NCI-H2196 (cell line): ENCODE measurements around the gene MARCKS.
A peak's percentile ranks its signal among the peaks of the same experiment; 100 is the strongest.

ENCODE experiments used
- DNase-seq: peaks from one replicate; lab custom pipeline; 2025; ENCODE audit not compliant: unreplicated experiment; lab: John Stamatoyannopoulos, UW

Gene MARCKS

DNA sequence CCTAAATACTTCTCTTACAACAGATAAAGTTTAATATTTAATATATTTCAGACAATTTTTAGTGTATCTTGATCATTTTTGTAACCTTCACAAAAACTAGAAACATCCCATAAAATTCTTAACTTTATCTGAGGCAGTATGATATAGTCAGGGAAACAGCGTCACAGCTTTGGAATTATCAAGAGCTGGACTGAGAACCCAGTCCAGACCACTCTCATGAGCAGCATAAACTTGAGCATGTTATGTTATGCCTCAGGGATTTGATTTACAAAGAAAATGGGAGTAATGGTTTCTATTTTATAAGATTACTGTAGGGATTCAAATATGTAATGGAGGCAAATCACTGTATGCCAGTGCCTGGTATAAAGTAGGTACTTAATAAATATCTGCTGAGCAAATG, 8.3 kb upstream of the MARCKS start:
- DNase-seq: no peak

DNA sequence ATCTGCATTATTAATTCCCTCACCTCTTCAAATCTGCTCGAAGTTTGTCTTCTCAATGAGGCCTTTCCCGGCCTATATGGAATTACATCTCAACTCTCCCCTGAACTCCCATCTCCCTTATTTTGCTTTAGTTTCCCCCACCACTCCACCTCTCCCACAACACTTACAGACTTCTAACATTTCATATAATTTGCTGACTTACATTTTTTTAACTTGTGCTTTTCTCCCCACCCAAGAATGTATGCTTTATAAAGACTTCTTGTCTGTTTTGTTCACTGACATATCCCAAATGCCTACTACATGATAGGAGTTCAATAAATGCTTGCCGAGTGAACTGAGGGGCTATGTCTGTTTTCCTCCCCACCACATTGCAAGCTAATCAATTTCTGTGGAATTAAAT, 3.9 kb upstream of the MARCKS start:
- DNase-seq: no peak

DNA sequence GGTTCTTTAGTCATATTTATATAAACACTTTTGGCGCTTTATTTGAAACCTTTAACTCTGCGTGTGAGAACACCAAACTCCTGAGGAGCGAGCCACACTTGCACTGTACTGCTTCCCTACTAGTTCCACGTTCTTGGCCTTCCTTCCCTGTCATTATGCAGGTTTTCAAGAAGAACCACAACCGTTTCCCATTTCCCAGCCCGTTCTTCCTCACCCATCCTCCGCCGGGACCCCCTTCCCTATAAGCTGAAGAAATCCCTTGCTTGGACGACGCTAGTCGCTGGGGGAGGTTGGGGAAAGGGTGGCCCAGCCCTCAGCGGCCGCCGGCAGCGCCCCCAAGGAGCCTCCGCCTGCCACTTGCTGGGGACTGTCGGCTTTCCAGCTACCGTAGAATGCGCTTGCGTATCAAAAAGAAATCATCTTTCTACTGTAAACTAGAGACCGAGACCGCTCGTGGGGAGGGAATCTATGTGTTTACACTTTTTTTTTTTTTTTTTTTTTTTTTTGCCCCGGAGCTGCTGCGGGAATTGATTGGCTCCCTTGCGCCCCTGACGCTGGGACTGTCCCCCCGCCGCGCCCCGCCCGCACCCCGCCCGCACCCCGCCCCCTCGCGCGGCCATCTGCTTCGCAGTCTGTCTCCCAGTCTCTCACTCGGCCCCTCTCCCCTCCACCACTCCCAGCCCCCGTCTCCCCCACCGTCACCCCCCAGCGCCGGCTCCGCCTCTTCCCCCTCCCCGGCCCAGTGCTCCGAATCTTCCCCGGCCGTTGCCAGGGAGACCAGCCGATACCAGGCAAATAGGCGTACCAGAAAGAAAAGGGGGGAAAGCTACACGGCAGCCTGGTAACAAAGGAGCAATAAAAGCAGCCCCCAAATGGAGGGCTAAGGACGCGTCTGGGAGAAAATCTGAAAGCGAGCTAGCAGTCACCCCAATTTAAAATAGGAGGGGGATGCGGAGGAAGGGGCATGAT, 2.3 kb upstream of the MARCKS start:
- peak; percentile 87 for DNase-seq

DNA sequence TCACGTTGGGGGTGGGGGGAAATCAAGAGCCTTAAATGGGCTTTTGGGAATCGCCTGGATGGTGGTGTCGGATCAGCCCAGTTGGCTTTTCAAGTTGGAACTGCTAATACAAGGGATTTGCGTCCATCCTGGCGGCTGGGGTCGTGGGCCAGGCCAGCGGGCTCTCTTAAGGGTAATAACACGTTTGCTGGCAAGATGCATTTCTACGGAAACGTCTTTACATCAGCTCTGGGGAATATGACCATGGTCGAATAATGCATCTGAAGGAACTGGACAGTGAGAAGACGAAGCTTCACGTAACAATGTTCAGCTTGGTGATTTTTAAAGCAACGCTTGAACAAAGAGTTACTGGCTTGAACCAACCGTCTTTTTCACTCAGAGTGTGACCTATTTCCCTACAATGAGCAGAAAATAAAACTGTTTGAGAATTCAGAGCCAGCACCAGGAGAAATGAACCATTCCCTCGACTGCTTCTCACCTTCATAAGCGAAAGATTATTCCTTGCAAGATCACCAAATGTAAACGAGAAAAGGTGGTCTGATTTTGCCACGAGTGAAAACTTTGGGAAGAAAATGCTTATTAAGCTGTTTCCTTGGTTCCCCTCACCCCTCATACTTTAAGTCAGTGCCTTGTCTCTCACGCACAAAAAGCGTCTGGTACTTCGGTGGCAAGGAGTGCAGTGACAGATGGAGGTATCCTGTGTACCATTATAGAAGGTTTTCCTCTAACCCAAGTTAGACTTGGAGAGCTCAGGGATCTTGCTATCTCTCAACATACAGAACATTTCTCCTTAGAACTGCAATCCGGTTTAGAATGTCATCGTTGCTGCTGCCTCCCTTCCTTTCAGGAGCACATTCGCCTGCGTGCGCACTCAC, 1.4 kb upstream of the MARCKS start:
- peak; percentile 45 for DNase-seq

DNA sequence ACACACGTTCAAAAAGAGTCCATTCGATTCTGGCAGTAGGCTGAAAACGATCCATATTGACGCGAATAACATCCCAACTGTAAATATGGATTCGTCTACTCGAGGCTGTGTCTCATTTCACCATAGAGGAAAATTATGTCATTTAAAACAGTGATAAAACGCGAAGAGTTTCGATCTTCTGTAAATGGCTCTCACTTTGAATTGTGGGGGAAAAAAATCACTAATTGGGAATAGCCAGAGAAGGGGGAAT, 845 bp upstream of the MARCKS start:
- DNase-seq: no peak

DNA sequence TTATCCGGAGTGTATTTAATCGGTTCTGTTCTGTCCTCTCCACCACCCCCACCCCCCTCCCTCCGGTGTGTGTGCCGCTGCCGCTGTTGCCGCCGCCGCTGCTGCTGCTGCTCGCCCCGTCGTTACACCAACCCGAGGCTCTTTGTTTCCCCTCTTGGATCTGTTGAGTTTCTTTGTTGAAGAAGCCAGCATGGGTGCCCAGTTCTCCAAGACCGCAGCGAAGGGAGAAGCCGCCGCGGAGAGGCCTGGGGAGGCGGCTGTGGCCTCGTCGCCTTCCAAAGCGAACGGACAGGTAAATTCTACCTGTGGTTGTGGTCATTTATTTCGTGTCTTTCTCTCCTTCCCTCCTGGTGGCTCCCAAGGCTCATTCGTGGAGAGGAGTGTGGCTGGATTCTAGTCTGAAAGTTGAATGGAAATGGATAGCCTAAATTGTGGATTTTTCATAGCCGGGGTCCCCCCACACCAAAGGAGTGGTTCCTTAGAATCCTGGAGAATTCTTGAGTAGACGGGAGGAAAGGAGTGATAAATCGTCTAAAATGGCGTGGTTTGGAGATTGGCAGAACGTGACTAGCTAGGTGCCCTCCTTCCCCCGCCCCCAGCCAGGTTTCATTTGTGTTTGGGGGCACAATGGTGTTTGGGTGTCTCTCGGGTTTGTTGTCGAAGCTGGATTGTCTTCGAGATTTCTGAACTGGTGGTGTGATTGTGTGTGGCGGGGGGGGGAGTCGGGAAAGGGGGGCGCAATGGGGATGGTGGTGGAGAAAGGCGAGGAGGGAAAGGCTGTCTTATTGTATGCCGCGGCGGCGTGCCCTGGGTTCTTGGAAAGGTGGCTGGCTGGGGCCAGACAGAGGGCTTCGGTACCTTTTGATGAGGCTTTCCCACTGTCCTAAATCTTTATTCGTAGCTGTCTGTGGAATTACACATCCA, 673 bp downstream of the MARCKS start:
- DNase-seq: peak; percentile 36

DNA sequence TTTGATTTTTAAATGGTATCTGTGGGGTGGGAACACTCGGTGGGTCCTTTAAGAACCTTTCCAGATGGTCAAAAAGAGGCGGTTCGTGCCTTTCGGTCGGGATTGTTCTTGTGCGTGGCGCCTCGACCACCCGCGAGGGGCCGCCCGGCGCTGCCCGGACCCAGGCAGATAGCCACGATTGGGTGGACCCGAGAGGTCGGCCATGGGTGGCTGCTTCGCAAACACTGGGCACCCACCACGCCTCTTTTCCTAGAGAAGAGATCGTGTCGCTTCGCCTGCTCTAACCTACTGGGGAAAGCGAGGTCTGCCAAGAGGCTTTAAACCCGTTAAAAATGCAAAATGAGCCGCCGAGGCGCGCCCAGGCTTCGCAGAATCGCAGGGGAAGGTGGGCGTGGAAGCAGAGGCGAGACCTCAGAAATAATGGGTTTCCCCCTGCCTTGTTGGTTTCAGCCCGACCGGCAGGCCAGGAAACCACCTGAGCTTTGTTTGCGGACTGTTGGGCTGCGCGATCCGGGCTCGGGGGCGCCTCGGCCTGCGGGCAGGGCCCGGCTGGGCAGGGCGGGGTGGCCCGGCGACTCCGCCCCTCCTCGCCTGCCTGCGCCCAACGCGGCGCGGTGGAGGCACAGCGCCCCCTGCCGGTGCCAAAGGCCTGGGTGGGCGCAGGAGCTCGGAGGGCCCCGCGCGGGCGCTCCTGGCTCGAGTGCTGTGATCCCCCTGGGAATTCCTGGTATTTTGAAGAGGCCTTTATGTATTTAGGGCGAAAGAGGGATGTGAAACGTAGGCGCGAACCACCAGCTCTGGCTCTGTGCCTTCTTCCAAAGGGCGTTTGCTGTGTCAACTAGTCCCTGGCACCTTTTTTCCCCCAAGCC, 1.6 kb downstream of the MARCKS start:
- peak; percentile 95 for DNase-seq

DNA sequence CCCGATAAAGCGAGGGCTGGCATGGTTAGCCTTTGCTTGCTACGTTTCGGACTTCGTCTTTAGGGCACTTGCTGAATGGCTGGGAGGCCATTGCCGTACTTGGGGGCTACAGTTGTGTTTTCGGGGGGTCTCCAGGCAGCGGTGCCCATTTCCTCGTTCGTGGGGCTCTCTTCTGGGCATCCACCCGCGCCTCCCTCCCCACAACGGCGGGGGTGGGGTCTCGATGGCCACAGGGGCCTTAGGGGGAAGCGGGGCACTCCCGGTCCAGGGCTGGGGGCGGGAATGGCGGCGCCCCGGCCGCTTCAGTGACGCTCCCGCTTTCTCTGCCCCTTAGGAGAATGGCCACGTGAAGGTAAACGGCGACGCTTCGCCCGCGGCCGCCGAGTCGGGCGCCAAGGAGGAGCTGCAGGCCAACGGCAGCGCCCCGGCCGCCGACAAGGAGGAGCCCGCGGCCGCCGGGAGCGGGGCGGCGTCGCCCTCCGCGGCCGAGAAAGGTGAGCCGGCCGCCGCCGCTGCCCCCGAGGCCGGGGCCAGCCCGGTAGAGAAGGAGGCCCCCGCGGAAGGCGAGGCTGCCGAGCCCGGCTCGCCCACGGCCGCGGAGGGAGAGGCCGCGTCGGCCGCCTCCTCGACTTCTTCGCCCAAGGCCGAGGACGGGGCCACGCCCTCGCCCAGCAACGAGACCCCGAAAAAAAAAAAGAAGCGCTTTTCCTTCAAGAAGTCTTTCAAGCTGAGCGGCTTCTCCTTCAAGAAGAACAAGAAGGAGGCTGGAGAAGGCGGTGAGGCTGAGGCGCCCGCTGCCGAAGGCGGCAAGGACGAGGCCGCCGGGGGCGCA, 2.4 kb downstream of the MARCKS start:
- DNase-seq: peak; percentile 30

DNA sequence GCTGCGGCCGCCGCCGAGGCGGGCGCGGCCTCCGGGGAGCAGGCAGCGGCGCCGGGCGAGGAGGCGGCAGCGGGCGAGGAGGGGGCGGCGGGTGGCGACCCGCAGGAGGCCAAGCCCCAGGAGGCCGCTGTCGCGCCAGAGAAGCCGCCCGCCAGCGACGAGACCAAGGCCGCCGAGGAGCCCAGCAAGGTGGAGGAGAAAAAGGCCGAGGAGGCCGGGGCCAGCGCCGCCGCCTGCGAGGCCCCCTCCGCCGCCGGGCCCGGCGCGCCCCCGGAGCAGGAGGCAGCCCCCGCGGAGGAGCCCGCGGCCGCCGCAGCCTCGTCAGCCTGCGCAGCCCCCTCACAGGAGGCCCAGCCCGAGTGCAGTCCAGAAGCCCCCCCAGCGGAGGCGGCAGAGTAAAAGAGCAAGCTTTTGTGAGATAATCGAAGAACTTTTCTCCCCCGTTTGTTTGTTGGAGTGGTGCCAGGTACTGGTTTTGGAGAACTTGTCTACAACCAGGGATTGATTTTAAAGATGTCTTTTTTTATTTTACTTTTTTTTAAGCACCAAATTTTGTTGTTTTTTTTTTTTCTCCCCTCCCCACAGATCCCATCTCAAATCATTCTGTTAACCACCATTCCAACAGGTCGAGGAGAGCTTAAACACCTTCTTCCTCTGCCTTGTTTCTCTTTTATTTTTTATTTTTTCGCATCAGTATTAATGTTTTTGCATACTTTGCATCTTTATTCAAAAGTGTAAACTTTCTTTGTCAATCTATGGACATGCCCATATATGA, 3.2 kb downstream of the MARCKS start:
- peak; percentile 14 for DNase-seq

DNA sequence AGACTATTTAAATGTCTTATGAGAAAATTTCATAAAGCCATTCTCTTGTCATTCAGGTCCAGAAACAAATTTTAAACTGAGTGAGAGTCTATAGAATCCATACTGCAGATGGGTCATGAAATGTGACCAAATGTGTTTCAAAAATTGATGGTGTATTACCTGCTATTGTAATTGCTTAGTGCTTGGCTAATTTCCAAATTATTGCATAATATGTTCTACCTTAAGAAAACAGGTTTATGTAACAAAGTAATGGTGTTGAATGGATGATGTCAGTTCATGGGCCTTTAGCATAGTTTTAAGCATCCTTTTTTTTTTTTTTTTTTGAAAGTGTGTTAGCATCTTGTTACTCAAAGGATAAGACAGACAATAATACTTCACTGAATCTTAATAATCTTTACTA, 5.0 kb downstream of the MARCKS start:
- DNase-seq: peak; percentile 11

DNA sequence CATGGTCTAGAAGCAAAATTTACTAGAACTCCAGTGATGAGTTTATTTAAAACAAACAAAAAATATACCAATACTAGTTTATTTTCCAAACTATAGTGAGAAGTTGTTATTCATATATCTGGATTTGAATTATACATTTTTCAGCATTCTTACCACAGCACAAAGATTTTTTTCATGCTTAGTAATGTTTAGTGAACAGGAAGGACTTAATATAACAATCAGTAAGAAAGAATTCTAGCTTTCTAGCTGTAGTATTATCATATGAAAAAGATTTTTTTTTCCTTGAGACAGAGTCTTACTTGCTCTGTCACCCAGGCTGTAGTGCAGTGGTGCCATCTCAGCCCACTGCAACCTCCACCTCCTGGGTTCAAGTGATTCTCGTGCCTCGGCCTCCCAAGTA, 13.8 kb downstream of the MARCKS start:
- DNase-seq: no peak

DNA sequence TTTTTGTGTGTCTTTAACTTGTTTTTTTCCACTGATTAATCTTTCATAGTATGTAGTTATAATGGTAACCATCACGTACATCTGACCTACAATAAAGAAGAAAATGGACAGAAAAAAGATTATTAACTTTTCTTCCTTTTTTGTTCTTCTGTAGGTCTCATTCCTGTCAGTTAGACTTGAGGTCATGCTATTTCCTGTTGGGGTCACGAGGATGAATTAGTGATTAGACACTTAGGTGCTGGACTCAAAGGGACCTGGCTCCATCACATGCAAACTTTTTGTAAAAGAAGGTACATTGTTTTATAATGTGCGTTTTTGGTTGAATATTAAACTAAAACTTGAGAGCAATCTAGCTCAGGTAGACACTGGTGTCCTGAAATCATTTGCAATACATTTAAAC, 14.8 kb downstream of the MARCKS start:
- DNase-seq: no peak

DNA sequence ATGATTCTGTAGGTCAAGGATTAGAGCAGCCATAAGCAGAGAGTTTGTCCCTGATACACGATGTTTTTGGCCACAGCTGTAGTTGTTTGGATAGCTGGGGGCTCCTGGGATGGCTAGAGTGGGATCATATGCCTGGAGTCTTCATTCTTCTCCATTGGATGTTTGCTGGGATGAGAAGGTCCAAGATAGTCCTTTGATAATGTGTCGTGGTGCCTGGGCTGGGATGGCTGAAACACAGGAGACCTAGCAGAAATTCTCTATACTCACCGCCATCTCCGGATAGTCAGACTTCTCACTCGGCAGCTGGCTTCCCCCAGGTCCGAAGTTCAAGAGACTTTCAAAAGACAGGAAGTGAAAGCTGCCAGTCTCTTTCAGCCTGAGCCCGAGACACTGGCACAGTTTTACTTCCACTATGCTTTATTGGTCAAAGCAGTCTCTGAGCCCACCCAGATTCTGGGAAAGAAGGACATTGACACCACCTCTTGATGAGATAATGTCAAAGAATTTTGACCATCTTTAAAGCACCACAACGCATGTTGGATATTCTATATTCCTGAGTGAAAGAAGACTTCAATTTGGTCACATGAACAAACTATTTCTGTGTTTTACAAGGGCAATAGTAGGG, 16.0 kb downstream of the MARCKS start:
- no peak for DNase-seq

DNA sequence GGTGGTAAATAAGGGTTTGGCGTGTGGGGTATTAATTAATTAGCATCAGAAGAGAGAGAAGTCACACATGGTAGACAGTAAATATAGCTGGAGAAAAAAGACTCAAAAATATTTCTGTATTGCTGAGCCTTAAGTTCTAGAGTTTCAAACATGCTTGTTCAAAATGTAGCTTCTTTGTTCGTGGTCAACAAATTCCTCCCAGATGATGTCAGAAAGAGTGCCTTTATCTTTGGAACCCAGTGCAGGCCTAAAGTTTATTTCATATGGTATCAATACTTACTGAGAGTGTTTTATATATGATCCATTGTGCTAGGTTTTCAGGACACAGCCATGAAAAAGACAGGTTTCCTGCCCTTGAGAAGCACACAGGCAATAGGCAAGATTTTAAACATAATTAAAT, 18.3 kb downstream of the MARCKS start:
- peak; percentile 8 for DNase-seq

DNA sequence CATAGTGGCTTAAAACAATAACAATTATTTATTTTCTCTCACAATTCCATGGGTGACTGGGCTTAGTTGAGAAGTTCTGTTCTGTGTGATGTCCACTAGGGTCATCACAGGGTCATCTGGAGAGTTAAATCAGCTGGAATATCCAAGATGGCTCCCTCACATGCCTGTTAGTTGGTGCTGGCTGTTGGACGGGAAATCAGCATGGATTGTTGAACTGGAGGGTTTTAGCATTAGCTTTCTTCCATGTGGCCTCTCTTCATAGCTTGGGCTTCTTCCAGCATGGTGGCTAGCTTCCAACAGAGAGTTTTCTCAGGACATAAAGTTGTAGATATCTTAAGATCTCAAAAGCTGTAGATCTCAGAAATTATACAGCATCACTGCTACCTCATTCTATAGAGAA, 19.6 kb downstream of the MARCKS start:
- no peak for DNase-seq

DNA sequence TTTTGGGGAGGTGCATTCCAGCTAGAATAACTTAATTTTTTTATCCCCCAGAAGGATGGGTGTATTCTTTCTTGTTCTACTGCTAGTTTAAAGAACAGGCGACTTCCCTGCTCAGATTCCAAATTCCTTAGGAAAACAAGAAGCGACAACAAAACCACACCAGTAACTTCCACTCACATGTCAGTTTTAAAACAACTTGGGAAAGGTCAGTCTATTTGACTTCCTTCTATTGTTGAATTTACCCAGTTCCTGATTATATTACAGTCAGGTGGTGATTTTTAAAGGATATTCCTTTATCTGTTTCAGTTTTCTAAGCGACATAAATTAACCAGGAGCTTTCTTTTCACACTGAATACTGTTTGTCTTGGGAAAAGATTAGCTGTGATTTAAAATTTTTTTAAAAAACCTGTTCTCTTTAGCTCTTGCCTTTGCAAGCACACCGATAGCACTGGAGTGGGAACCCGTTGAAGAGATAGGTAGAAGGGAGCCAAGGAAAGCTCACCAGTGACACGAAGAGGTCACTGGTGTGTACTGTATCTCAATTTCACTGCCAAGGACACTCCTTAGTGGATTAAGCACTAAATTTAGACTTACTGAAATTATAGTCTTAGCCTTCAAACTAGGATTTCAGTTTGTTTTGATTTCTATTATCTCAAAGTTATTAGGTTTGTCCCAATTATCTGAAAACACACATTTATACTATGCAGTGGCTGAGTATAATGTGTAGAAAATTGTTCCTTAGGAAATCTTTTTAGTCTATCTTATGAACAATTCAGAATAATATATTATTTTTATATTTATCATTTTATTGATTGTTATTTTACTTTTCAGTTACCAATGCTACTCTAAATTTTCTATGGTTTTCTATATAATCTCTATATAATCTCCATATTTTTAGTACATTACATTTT, 22.3 kb downstream of the MARCKS start:
- peak; percentile 75 for DNase-seq

DNA sequence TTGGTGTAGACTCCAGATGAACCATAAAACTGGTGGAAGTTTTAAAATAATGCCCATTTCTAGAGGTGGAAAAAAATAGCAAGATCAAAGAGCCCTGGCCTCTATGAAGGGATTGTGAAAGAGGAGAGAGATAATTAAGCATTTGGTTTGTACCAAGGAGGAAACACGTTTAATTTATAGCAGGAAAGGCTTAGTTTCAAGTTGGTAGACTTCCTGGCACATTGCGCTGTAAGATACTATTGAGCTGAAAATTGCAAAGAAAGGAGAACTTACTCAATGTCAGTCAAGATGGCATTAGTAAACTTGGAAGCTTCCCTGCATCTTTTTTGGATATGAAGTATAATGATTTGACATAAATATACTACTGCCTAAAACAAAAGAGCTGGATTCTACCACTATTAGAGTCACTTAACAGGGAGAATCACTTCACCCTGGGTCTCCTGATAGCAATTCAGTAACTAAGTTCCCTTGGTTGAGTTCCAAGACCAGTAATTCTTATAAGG, 24.4 kb downstream of the MARCKS start:
- no peak for DNase-seq
